A673 (cell line): Measurements from ENCODE around the gene RPL37. TPM values are rescaled to one million over a fixed set of nuclear protein-coding genes. Genes with fewer than 3 reads are reported as not detected.
A peak's percentile ranks its signal among the peaks of the same experiment; 100 is the strongest.

ENCODE experiments used
- BruUV-seq: library from RNA; stranded (reverse); fragments of 400-500 nt; replicated peaks from 2 replicates; lab custom pipeline; 2021; lab: Mats Ljungman, UMichigan
- CTCF ChIA-PET: fragments of 300-600 bp; sonication (Branson Sonifier 250); formaldehyde crosslinking; loops from one replicate; lab custom pipeline; 2022; ENCODE audit warnings: antibody characterized with exemption; lab: Charles Lee
- POLR2A ChIA-PET: fragments of 300-600 bp; sonication (Branson Sonifier 250); formaldehyde crosslinking; loops from one replicate; lab custom pipeline; 2022; ENCODE audit warnings: antibody characterized with exemption; ENCODE audit not compliant: low non-redundant PET; lab: Charles Lee
- DNase-seq: peaks from one replicate; pipeline ENCODE4 v3.0.0-alpha.2; 2015; ENCODE audit warnings: low spot score
- H3K27ac ChIP-seq: fragments of 200-600 bp; sonication (generic); 2 replicates; pipeline ENCODE4 v1.5.1; 2016; ENCODE audit warnings: mixed run types, low read depth, mild to moderate bottlenecking, mixed read lengths, antibody characterized with exemption, low read length; ENCODE audit not compliant: poor library complexity, severe bottlenecking
- H3K27me3 ChIP-seq: fragments of 200-600 bp; sonication (generic); replicated peaks from 2 replicates; pipeline ENCODE4 v1.6.1; 2017; ENCODE audit warnings: mixed run types, low read depth, mild to moderate bottlenecking, mixed read lengths, antibody characterized with exemption, low read length; ENCODE audit not compliant: insufficient read depth, poor library complexity
- H3K36me3 ChIP-seq: fragments of 200-600 bp; sonication (generic); 2 replicates; pipeline ENCODE4 v1.6.1; 2016; ENCODE audit warnings: mixed run types, mild to moderate bottlenecking, mixed read lengths, antibody characterized with exemption, low read length; ENCODE audit not compliant: insufficient read depth, poor library complexity, severe bottlenecking
- H3K4me1 ChIP-seq: fragments of 200-600 bp; sonication (generic); 2 replicates; pipeline ENCODE4 v1.6.1; 2017; ENCODE audit warnings: mixed run types, mild to moderate bottlenecking, mixed read lengths, antibody characterized with exemption, low read length; ENCODE audit not compliant: insufficient read depth, poor library complexity, severe bottlenecking
- H3K4me3 ChIP-seq: fragments of 200-600 bp; sonication (generic); 2 replicates; pipeline ENCODE4 v1.5.1; 2016; ENCODE audit warnings: low read depth, mixed run types, mild to moderate bottlenecking, mixed read lengths, low read length; ENCODE audit not compliant: poor library complexity, severe bottlenecking
- H3K9me3 ChIP-seq: fragments of 200-600 bp; sonication (generic); 2 replicates; pipeline ENCODE4 v1.6.1; 2016; ENCODE audit warnings: mixed run types, low read depth, mild to moderate bottlenecking, mixed read lengths, antibody characterized with exemption, low read length; ENCODE audit not compliant: poor library complexity, severe bottlenecking
- EZH2 ChIP-seq: fragments of 200-600 bp; sonication (generic); IDR thresholded peaks from 2 replicates; pipeline ENCODE4 v1.6.1; 2017; ENCODE audit warnings: borderline replicate concordance, low read depth, mild to moderate bottlenecking, mixed read lengths, antibody characterized with exemption, low read length; ENCODE audit not compliant: poor library complexity, severe bottlenecking
- intact Hi-C: fragments of 100-400 bp; cut with micrococcal nuclease; formaldehyde crosslinking; loops from one replicate; pipeline ENCODE4 v1.10.0; 2022; ENCODE audit not compliant: unreplicated experiment
- total RNA-seq: library from RNA; stranded (reverse); gene quantifications from 2 replicates; pipeline ENCODE4 v1.2.3, GENCODE V29; 2021
- TF ChIP-seq, protein P1 (sequence below): fragments of 300-800, 200-600 bp; sonication (generic); conservative IDR thresholded peaks from 2 replicates; pipeline ENCODE4 v1.5.1; 2017; ENCODE audit warnings: low read depth, mild to moderate bottlenecking, antibody characterized with exemption, low read length, moderate library complexity, mixed read lengths

RPL37 gene
- total RNA-seq, 1 experiment from 2014 or later: 1,502 TPM

DNA sequence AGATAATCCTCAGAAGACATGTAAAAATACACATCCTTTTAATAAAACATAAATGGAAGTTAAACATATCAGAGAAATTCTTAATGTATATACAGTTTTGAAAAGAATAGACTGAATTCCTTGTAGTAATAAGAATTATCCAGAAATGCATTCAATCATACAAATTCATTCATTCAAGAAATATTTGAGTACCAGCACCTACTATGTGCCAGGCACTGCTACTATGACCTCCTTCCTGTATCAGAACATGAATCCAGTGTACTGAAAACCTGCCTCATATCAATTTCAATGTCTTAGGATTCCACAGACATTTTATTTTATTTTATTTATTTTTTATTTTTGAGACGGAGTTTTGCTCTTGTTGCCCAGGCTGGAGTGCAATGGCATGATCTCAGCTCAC is 50.1 kb downstream of the RPL37 start:
- no peak for TF ChIP-seq EZH2
- TF ChIP-seq, protein P1, sequence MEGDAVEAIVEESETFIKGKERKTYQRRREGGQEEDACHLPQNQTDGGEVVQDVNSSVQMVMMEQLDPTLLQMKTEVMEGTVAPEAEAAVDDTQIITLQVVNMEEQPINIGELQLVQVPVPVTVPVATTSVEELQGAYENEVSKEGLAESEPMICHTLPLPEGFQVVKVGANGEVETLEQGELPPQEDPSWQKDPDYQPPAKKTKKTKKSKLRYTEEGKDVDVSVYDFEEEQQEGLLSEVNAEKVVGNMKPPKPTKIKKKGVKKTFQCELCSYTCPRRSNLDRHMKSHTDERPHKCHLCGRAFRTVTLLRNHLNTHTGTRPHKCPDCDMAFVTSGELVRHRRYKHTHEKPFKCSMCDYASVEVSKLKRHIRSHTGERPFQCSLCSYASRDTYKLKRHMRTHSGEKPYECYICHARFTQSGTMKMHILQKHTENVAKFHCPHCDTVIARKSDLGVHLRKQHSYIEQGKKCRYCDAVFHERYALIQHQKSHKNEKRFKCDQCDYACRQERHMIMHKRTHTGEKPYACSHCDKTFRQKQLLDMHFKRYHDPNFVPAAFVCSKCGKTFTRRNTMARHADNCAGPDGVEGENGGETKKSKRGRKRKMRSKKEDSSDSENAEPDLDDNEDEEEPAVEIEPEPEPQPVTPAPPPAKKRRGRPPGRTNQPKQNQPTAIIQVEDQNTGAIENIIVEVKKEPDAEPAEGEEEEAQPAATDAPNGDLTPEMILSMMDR: no peak
- H3K27me3 ChIP-seq: no peaks in the 10 kb centered on the region
- peaks cover 14% of the 10 kb centered on the region for H3K36me3 ChIP-seq
- ChIA-PET POLR2A (no interaction called here), CTCF (no interaction called here)
- no peak overlapping the region for H3K4me3 ChIP-seq
- intact Hi-C loops: no loop called here
- no peak overlapping the region for H3K27ac ChIP-seq
- no peak for DNase-seq
- no TSS peak for BruUV-seq
- H3K4me1 ChIP-seq: peaks cover 26% of the 10 kb centered on the region
- H3K9me3 ChIP-seq: peaks cover 13% of the 10 kb centered on the region

DNA sequence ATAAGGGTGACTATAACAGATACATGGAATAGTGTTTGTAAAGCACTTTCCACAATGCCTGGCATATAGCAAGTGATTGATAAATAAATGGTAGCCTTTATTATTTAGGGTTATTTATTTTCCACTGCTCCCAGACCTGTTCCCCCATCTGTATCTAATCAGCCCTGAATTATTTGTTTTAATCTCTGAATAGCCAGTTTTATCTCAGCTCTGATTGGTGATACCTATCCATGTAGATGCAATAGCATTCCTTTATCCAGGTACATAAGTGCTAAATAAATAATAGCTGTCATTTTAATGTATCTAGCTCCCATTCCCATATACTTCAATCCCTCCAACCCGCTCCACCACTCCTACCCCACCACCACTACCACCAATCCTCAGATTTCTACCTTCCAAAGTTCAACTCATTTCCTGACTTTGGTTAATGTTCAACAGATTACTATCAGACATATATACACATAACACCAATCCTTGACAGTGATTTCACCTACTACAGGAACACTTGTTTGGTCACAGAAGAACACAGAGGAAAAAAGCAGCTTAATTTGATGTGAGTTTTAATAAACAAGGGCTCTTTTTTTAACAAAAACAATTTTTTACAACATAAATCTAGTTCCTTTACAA is 50.9 kb downstream of the RPL37 start:
- Histone ChIP-seq H3K4me1 (peaks cover 26% of the 10 kb centered on the region), H3K4me3 (no peak overlapping the region), H3K27me3 (no peaks in the 10 kb centered on the region), H3K36me3 (peaks cover 14% of the 10 kb centered on the region), H3K9me3 (peaks cover 13% of the 10 kb centered on the region), H3K27ac (no peak overlapping the region)
- TF ChIP-seq, protein P1: no peak
- TF ChIP-seq EZH2: no peak
- DNase-seq: no peak
- intact Hi-C loops: no loop called here
- BruUV-seq: no TSS peak
- ChIA-PET POLR2A (no interaction called here), CTCF (no interaction called here)

DNA sequence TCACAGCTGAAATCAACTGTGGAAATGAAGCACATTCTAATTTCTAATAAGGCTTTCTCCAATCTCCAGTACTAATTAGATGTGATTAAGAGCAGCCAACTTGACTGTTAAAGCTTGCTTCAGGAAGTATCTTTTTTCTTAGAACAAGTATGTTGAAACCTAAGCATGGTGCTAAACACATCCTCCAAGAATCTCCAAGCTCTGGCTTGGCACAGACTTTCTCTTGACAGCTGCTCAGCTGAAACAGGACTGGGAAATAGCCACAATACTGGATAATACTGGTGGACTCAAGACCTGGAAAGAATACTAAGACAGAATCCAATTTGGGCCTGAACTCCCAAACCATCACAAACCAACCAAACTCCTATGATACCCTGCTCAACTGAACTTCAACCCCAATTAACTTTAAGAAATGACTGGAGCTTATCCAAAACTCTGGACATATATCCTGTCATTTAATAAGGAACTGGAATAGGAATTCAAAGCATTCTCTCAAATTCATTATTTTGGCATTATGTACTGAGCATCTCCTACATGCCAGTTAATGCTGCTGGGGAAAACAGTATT is 53.1 kb downstream of the RPL37 start:
- H3K9me3 ChIP-seq: no peaks in the 10 kb centered on the region
- H3K36me3 ChIP-seq: peaks cover 4% of the 10 kb centered on the region
- H3K27ac ChIP-seq: peak overlapping the region; percentile 21
- no TSS peak for BruUV-seq
- H3K27me3 ChIP-seq: no peaks in the 10 kb centered on the region
- DNase-seq: no peak
- H3K4me3 ChIP-seq: no peak overlapping the region
- peaks cover 26% of the 10 kb centered on the region for H3K4me1 ChIP-seq
- ChIA-PET POLR2A (no interaction called here), CTCF (no interaction called here)
- no peak for TF ChIP-seq EZH2
- TF ChIP-seq, protein P1: no peak
- intact Hi-C loops: no loop called here
